HepG2 (cell line): ENCODE data around the gene DCN. TPM values are rescaled to one million over a fixed set of nuclear protein-coding genes. Genes with fewer than 3 reads are reported as not detected.

Experiments
- CCDC6 ChIP-seq: sonication (generic); formaldehyde crosslinking; IDR thresholded peaks from 2 replicates; pipeline ENCODE4 v1.8.1; 2022; ENCODE audit warnings: mild to moderate bottlenecking, missing genetic modification reagents, moderate library complexity
- KLF12 ChIP-seq: sonication (generic); formaldehyde crosslinking; IDR thresholded peaks from 2 replicates; pipeline ENCODE4 v1.4.0; 2020; ENCODE audit warnings: missing genetic modification reagents, borderline replicate concordance
- NFKB2 ChIP-seq: sonication (generic); formaldehyde crosslinking; IDR thresholded peaks from 2 replicates; pipeline ENCODE4 v1.4.0; 2020; ENCODE audit warnings: missing genetic modification reagents, borderline replicate concordance
- SAFB2 ChIP-seq: sonication (generic); formaldehyde crosslinking; IDR thresholded peaks from 2 replicates; pipeline ENCODE4 v1.5.1; 2020; ENCODE audit warnings: missing genetic modification reagents, low read depth, mild to moderate bottlenecking, borderline replicate concordance
- ZEB1 ChIP-seq: IDR thresholded peaks from 2 replicates; pipeline ENCODE4 v1.6.1; 2012; ENCODE audit warnings: mild to moderate bottlenecking, low read depth, inconsistent platforms; ENCODE audit not compliant: insufficient replicate concordance
- ZNF235 ChIP-seq: sonication (generic); formaldehyde crosslinking; IDR thresholded peaks from 2 replicates; pipeline ENCODE4 v1.8.1; 2023; ENCODE audit warnings: mild to moderate bottlenecking, missing genetic modification reagents, borderline replicate concordance
- ZNF546 ChIP-seq: sonication (generic); formaldehyde crosslinking; conservative IDR thresholded peaks from 2 replicates; pipeline ENCODE4 v1.8.1; 2023; ENCODE audit warnings: mild to moderate bottlenecking, missing genetic modification reagents
- ZNF782 ChIP-seq: sonication (generic); formaldehyde crosslinking; IDR thresholded peaks from 2 replicates; pipeline ENCODE4 v1.4.0; 2020; ENCODE audit warnings: missing genetic modification reagents, mild to moderate bottlenecking, borderline replicate concordance
- polyA plus RNA-seq, 8 experiments: library from polyadenylated mRNA; depleted of rRNA in 3 of 8; stranded (reverse) in 7 of 8; unstranded in 1 of 8; fragments of >200 nt; fragmentation: Illumina TruSeq in 4 of 8; extraction: Trizol in 4 of 8; gene quantifications; 2 replicates each; pipeline versions ENCODE4 v1.2.1 to v1.2.3, GENCODE V29; 2011 to 2016; ENCODE audit warnings: low read depth in 4 of 8, missing spikeins in 1 of 8, mixed read lengths in 1 of 8; ENCODE audit not compliant: insufficient read depth in 1 of 8
- total RNA-seq, 5 experiments: library from RNA; depleted of rRNA; stranded (reverse); fragments of >200 nt; fragmentation: Illumina TruSeq; extraction: Trizol; gene quantifications; 2 replicates each; pipeline ENCODE4 v1.2.3, GENCODE V29; 2016; ENCODE audit warnings: low read depth in 1 of 5
- TF ChIP-seq, protein P1 (sequence below): sonication (generic); formaldehyde crosslinking; IDR thresholded peaks from 2 replicates; pipeline ENCODE4 v1.4.0; 2020; ENCODE audit warnings: missing genetic modification reagents
- TF ChIP-seq, protein P2 (sequence below): sonication (generic); formaldehyde crosslinking; IDR thresholded peaks from 2 replicates; pipeline ENCODE4 v1.8.0; 2022; ENCODE audit warnings: missing genetic modification reagents, low read depth, mild to moderate bottlenecking, borderline replicate concordance
- TF ChIP-seq, protein P3 (sequence below): sonication (generic); formaldehyde crosslinking; IDR thresholded peaks from 2 replicates; pipeline ENCODE4 v1.5.1; 2020; ENCODE audit warnings: missing genetic modification reagents, mild to moderate bottlenecking, borderline replicate concordance
- TF ChIP-seq, protein P4 (sequence below): sonication (generic); formaldehyde crosslinking; IDR thresholded peaks from 2 replicates; pipeline ENCODE4 v1.4.0; 2020; ENCODE audit warnings: missing genetic modification reagents

Gene DCN
- total and polyA plus RNA-seq, 2 of the 13 experiments (the other 11 are each of a cell fraction or from before 2014, with no cell fraction given) = not detected

DNA sequence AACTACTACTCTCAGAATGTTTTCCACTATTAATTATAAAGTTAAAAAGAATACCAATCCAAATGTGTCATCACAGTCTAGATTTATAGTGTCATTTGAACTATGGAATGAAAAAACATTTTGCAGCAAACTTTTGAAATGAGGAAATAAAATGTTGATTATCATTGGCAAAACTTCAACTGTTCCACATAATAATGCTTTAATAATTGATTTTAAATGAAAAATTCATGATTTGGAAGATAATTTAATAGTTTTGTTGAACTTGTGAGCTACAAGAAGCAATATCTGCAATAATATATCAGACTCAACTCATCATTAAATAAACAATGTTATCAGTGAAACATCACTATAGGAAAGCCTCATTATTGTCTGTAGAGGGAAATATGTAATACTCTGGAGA, 48.2 kb upstream of the DCN start (continued):
- TF ChIP-seq ZNF235 (no peak), ZNF782 (CRISPR knock-in tag) (no peak), SAFB2 (CRISPR knock-in tag) (no peak), KLF12 (CRISPR knock-in tag) (no peak), CCDC6 (CRISPR knock-in tag) (no peak), ZEB1 (no peak), ZNF546 (CRISPR knock-in tag) (no peak), NFKB2 (no peak)
- TF ChIP-seq, protein P1, sequence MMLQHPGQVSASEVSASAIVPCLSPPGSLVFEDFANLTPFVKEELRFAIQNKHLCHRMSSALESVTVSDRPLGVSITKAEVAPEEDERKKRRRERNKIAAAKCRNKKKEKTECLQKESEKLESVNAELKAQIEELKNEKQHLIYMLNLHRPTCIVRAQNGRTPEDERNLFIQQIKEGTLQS (CRISPR knock-in tag) = no peak
- TF ChIP-seq, protein P2, sequence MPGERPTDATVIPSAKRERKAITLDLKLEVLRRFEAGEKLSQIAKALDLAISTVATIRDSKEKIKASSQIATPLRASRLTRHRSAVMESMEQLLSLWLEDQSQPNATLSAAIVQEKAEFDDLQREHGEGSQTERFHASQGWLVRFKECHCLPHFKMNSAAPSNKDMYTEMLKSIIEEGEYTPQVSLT (CRISPR knock-in tag) = no peak
- TF ChIP-seq, protein P3, sequence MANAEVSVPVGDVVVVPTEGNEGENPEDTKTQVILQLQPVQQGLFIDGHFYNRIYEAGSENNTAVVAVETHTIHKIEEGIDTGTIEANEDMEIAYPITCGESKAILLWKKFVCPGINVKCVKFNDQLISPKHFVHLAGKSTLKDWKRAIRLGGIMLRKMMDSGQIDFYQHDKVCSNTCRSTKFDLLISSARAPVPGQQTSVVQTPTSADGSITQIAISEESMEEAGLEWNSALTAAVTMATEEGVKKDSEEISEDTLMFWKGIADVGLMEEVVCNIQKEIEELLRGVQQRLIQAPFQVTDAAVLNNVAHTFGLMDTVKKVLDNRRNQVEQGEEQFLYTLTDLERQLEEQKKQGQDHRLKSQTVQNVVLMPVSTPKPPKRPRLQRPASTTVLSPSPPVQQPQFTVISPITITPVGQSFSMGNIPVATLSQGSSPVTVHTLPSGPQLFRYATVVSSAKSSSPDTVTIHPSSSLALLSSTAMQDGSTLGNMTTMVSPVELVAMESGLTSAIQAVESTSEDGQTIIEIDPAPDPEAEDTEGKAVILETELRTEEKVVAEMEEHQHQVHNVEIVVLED (CRISPR knock-in tag) = no peak
- TF ChIP-seq, protein P4, sequence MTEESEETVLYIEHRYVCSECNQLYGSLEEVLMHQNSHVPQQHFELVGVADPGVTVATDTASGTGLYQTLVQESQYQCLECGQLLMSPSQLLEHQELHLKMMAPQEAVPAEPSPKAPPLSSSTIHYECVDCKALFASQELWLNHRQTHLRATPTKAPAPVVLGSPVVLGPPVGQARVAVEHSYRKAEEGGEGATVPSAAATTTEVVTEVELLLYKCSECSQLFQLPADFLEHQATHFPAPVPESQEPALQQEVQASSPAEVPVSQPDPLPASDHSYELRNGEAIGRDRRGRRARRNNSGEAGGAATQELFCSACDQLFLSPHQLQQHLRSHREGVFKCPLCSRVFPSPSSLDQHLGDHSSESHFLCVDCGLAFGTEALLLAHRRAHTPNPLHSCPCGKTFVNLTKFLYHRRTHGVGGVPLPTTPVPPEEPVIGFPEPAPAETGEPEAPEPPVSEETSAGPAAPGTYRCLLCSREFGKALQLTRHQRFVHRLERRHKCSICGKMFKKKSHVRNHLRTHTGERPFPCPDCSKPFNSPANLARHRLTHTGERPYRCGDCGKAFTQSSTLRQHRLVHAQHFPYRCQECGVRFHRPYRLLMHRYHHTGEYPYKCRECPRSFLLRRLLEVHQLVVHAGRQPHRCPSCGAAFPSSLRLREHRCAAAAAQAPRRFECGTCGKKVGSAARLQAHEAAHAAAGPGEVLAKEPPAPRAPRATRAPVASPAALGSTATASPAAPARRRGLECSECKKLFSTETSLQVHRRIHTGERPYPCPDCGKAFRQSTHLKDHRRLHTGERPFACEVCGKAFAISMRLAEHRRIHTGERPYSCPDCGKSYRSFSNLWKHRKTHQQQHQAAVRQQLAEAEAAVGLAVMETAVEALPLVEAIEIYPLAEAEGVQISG (CRISPR knock-in tag) = no peak
- TF ChIP-seq, all 625 proteins: peak for 0
